Measurements from ENCODE around the gene RPA4.
"Not testable (repeated sequence)": the region's sequence is repeated elsewhere in the genome, so short reads cannot be mapped to it uniquely, and the experiment has no call there.

Gene RPA4, protein sequence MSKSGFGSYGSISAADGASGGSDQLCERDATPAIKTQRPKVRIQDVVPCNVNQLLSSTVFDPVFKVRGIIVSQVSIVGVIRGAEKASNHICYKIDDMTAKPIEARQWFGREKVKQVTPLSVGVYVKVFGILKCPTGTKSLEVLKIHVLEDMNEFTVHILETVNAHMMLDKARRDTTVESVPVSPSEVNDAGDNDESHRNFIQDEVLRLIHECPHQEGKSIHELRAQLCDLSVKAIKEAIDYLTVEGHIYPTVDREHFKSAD

DNA sequence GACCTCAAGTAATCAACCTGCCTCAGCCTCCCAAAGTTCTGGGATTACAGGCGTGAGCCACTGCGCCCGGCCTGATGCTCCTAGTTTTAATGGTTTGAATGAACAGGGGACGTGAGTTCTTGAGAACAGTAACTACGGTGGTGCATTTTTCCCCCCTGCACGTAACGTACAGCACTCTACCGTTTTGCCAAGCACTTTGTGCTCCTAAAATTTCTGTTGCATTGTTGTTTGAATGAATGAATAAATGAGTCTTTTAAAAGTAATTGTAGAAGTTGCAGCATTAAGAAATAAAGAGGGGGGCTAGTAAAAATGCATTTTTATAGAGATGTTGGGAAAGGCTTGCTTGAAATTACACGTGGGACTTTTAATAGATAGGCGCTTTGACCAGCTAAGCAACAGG, at the start of gene RPA4:
TSS of gene RPA4 (plus strand) at position 301 of the 400 bp plus-strand sequence. CDS start 403 bp downstream, outside the sequence.
- Histone ChIP-seq H3K27me3 (ENCODE audit: control insufficient read depth, insufficient read depth, low read length) (no peaks in the 10 kb centered on the region), H3K4me1 (ENCODE audit: control insufficient read depth, insufficient read depth, low read length) (no peaks in the 10 kb centered on the region)

DNA sequence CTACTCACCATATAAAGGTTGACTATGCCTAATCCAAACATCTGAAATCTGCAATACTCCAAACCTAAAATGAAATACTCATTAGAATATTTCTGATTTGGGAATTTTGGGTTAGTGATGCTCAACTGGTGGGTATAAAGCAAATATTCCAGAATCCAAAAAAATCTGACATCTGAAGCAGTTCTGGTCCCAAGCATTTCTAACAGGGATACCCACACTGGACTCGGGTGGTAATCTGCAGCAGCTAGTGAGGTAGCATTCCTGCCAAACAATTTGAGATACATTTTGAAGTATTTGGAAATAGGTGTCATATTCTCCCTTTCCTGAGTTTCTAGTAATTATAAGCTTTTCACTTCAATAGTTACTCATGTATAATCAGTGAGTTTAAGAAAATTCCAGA, 49.6 kb upstream of the RPA4 start:
- no peaks in the 10 kb centered on the region for H3K27me3 ChIP-seq (ENCODE audit: control insufficient read depth, insufficient read depth, low read length)
- H3K9me3 ChIP-seq (ENCODE audit: control insufficient read depth, insufficient read depth, low read depth, low read length), result no peaks in the 10 kb centered on the region
- H3K4me3 ChIP-seq (ENCODE audit: low read depth, low read length), result no peak overlapping the region
- no peak overlapping the region for H3K9ac ChIP-seq (ENCODE audit: low read length)
- no peak overlapping the region for H3K27ac ChIP-seq (ENCODE audit: low read depth, low read length)
- no peaks in the 10 kb centered on the region for H3K36me3 ChIP-seq (ENCODE audit: control insufficient read depth, insufficient read depth, low read length)
- H3K4me1 ChIP-seq (ENCODE audit: control insufficient read depth, insufficient read depth, low read length), result peaks cover 25% of the 10 kb centered on the region

More for the DNA sequence above, at the start of gene RPA4:
- Histone ChIP-seq H3K9me3 (ENCODE audit: control insufficient read depth, insufficient read depth, low read depth, low read length) (no peaks in the 10 kb centered on the region), H3K27ac (ENCODE audit: low read depth, low read length) (no peak within 1 kb of the TSS), H3K4me3 (ENCODE audit: low read depth, low read length) (no peak within 1 kb of the TSS), H3K9ac (ENCODE audit: low read length) (no peak within 1 kb of the TSS), H3K36me3 (ENCODE audit: control insufficient read depth, insufficient read depth, low read length) (peaks cover 5% of the 10 kb centered on the region; the same call in 1 of the 2 replicates)

DNA sequence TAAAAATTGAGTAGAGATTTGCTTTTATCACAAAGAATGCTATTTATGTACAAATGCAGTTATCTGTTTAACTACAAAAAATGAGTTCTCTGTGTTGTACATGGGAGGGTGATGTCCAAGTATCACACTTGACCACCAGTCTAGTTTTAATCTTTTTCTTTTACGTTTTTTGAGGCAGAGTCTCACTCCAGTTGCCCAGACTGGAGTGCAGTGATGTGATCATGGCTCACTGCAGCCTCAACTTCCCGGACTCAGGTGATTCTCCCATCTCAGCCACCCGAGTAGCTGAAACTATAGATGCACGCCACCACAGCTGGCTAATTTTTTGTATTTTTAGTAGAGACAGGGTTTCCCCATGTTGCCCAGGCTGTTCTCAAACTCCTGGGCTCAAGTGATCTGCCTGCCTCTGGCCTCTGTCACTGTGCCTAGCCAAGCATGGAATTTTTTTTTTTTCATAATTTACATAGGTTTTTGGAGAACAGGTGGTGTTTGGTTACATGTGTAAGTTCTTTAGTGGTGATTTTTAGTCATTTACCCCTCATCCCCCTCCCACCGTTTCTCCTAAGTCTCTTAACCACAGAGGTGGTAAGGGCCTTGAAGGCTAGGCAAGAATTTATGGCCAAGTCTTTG, 47.9 kb upstream of the RPA4 start:
- Histone ChIP-seq H3K9ac (ENCODE audit: low read length) (no peak overlapping the region), H3K4me3 (ENCODE audit: low read depth, low read length) (no peak overlapping the region), H3K27me3 (ENCODE audit: control insufficient read depth, insufficient read depth, low read length) (no peaks in the 10 kb centered on the region), H3K9me3 (ENCODE audit: control insufficient read depth, insufficient read depth, low read depth, low read length) (no peaks in the 10 kb centered on the region), H3K36me3 (ENCODE audit: control insufficient read depth, insufficient read depth, low read length) (no peaks in the 10 kb centered on the region), H3K27ac (ENCODE audit: low read depth, low read length) (no peak overlapping the region), H3K4me1 (ENCODE audit: control insufficient read depth, insufficient read depth, low read length) (peaks cover 29% of the 10 kb centered on the region)

DNA sequence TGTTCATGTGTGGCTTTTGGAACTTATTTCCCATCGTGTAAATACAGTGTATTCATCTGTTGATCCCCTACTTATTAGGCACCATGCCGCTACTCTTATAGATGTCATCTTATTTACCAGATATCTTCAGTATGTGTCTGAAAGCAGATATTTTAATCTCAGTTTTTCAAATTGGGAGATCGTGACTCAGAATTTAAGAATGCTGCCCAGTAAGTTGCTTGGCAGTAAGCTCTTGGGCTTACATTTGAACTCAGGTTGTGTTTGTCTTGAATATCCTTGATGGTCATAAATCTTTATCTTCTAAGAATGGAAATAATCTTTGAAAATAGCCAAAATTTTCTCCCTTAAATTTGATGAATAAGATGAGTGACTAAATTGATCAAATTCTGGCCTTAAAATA, 45.9 kb upstream of the RPA4 start:
- no peaks in the 10 kb centered on the region for H3K36me3 ChIP-seq (ENCODE audit: control insufficient read depth, insufficient read depth, low read length)
- no peak overlapping the region for H3K9ac ChIP-seq (ENCODE audit: low read length)
- peaks cover 48% of the 10 kb centered on the region for H3K4me1 ChIP-seq (ENCODE audit: control insufficient read depth, insufficient read depth, low read length)
- H3K27me3 ChIP-seq (ENCODE audit: control insufficient read depth, insufficient read depth, low read length), result no peaks in the 10 kb centered on the region
- H3K27ac ChIP-seq (ENCODE audit: low read depth, low read length), result peak overlapping the region; percentile 62; the same call in 1 of the 2 replicates
- H3K4me3 ChIP-seq (ENCODE audit: low read depth, low read length), result no peak overlapping the region
- no peaks in the 10 kb centered on the region for H3K9me3 ChIP-seq (ENCODE audit: control insufficient read depth, insufficient read depth, low read depth, low read length)

DNA sequence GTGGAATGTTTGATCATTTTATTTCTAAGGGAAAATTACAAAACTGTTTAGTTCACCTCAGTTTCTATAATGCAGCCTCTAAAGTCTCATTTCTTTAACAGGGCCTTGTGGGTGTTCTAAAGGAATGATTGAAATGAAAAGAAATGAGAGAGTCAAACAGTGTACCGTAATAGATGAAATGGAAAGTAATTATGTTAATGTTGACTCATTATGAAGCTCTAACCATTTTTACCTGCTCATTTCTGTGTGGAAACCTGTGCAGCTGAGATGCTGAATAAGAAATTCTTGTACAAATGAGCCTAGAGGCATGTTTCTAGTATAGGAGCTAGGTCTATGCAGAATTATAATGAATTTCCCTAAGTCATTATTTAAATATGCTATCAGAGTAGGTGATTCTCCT, 45.2 kb upstream of the RPA4 start:
- H3K36me3 ChIP-seq (ENCODE audit: control insufficient read depth, insufficient read depth, low read length), result no peaks in the 10 kb centered on the region

DNA sequence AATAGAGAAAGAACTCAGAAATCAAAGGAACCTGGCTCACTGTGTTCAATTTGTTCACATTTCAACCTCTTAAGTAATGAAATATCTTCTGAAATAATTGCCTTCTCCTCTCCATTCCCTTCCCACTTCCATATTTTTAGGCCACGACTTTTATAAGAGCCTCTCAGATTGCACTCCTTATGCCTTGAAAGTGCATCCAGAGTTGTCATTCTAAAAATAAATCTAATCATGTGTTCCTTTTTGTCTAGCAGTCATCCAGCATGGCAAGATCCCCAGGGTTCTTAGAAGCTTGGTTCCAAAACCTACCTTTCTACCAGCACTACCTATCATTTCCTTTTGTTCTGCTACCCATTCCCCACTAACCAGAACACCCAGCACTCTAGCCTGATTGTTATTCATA, 42.4 kb upstream of the RPA4 start:
- peaks cover 59% of the 10 kb centered on the region for H3K4me1 ChIP-seq (ENCODE audit: control insufficient read depth, insufficient read depth, low read length)
- H3K27me3 ChIP-seq (ENCODE audit: control insufficient read depth, insufficient read depth, low read length), result no peaks in the 10 kb centered on the region
- no peaks in the 10 kb centered on the region for H3K9me3 ChIP-seq (ENCODE audit: control insufficient read depth, insufficient read depth, low read depth, low read length)
- H3K36me3 ChIP-seq (ENCODE audit: control insufficient read depth, insufficient read depth, low read length), result no peaks in the 10 kb centered on the region
- H3K4me3 ChIP-seq (ENCODE audit: low read depth, low read length), result no peak overlapping the region; the same call in 1 of the 2 replicates
- H3K9ac ChIP-seq (ENCODE audit: low read length), result peak overlapping the region; percentile 80
- peak overlapping the region; percentile 89; the same call in 1 of the 2 replicates for H3K27ac ChIP-seq (ENCODE audit: low read depth, low read length)

More for the DNA sequence above, 45.2 kb upstream of the RPA4 start:
- 0 out of 2 replicates have a peak overlapping the region, but pooled peaks have one; percentile 62 for H3K27ac ChIP-seq (ENCODE audit: low read depth, low read length)
- no peaks in the 10 kb centered on the region for H3K27me3 ChIP-seq (ENCODE audit: control insufficient read depth, insufficient read depth, low read length)
- no peak overlapping the region for H3K4me3 ChIP-seq (ENCODE audit: low read depth, low read length)
- peaks cover 55% of the 10 kb centered on the region for H3K4me1 ChIP-seq (ENCODE audit: control insufficient read depth, insufficient read depth, low read length)
- H3K9me3 ChIP-seq (ENCODE audit: control insufficient read depth, insufficient read depth, low read depth, low read length), result no peaks in the 10 kb centered on the region
- no peak overlapping the region for H3K9ac ChIP-seq (ENCODE audit: low read length)

DNA sequence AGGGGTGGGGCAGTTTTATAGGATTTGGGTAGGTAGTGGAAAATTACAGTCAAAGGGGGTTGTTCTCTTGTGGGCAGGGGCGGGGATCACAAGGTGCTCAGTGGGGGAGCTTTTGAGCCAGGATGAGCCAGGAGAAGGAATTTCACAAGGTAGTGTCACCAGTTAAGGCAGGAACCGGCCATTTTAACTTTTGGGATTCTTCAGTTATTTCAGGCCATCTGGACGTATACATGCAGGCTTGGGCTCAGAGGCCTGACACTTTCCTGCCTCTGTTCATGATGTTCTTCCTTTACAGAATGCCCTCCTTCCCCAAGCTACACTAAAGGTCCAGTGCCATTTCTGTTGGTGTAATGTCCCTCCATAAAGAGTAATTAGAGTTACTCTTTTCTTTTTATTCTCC, 41.8 kb upstream of the RPA4 start:
- Histone ChIP-seq H3K4me1 (ENCODE audit: control insufficient read depth, insufficient read depth, low read length) (peaks cover 63% of the 10 kb centered on the region), H3K9ac (ENCODE audit: low read length) (peak overlapping the region; percentile 44), H3K27ac (ENCODE audit: low read depth, low read length) (peak overlapping the region; percentile 90)

DNA sequence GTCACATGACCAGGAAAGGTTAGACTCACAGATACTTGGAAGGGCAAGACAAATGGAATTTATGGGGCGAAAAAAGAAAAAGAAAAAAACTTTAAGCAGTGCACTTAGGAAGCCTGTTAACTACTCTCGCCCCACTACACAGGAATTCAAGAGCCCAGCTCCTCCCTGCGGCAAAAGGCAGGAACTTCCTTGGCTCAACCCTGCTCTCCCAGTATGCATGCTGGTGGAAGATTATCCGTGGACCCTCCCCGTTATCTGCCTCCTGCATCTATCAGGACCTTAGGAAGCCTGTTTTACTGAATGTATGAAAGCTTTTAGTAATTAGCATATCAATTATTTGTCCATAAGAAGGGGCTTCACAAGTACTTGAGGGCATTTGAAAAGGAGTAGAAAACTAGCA, 40.1 kb upstream of the RPA4 start:
- no peaks in the 10 kb centered on the region for H3K36me3 ChIP-seq (ENCODE audit: control insufficient read depth, insufficient read depth, low read length)
- peak overlapping the region; percentile 16 for H3K9ac ChIP-seq (ENCODE audit: low read length)
- H3K4me1 ChIP-seq (ENCODE audit: control insufficient read depth, insufficient read depth, low read length), result peaks cover 56% of the 10 kb centered on the region
- peak overlapping the region; percentile 90; the same call in 1 of the 2 replicates for H3K27ac ChIP-seq (ENCODE audit: low read depth, low read length)
- H3K4me3 ChIP-seq (ENCODE audit: low read depth, low read length), result no peak overlapping the region
- no peaks in the 10 kb centered on the region for H3K9me3 ChIP-seq (ENCODE audit: control insufficient read depth, insufficient read depth, low read depth, low read length)
- H3K27me3 ChIP-seq (ENCODE audit: control insufficient read depth, insufficient read depth, low read length), result no peaks in the 10 kb centered on the region

More for the DNA sequence above, 41.8 kb upstream of the RPA4 start:
- not testable (repeated sequence) for H3K9me3 ChIP-seq (ENCODE audit: control insufficient read depth, insufficient read depth, low read depth, low read length); H3K27me3 ChIP-seq (ENCODE audit: control insufficient read depth, insufficient read depth, low read length); H3K36me3 ChIP-seq (ENCODE audit: control insufficient read depth, insufficient read depth, low read length)
- peak overlapping the region; percentile 7; the same call in 1 of the 2 replicates for H3K4me3 ChIP-seq (ENCODE audit: low read depth, low read length)

DNA sequence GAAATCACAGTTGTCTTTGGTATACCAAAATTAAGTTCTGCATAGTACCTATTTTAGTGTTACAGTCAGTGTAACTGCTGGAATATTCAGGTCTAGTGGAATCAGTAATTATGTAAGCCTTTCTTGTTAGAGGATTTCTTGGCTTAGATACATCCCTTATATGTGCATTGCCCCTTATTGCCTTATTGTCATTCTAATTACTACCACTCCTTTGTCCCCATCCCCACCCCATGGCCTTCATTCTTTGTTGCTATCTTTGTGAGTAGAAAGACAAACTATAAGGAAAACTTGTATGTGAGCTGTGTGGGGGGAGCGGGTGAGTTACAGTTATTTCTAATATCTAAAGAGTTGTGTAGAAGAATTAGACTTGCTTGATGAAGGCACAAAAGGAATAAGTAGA, 36.9 kb upstream of the RPA4 start:
- H3K4me3 ChIP-seq (ENCODE audit: low read depth, low read length), result no peak overlapping the region
- no peak overlapping the region for H3K9ac ChIP-seq (ENCODE audit: low read length)
- no peaks in the 10 kb centered on the region for H3K36me3 ChIP-seq (ENCODE audit: control insufficient read depth, insufficient read depth, low read length)
- H3K9me3 ChIP-seq (ENCODE audit: control insufficient read depth, insufficient read depth, low read depth, low read length), result no peaks in the 10 kb centered on the region
- 0 out of 2 replicates have a peak overlapping the region, but pooled peaks have one; percentile 27 for H3K27ac ChIP-seq (ENCODE audit: low read depth, low read length)
- H3K27me3 ChIP-seq (ENCODE audit: control insufficient read depth, insufficient read depth, low read length), result no peaks in the 10 kb centered on the region
- peaks cover 37% of the 10 kb centered on the region for H3K4me1 ChIP-seq (ENCODE audit: control insufficient read depth, insufficient read depth, low read length)

DNA sequence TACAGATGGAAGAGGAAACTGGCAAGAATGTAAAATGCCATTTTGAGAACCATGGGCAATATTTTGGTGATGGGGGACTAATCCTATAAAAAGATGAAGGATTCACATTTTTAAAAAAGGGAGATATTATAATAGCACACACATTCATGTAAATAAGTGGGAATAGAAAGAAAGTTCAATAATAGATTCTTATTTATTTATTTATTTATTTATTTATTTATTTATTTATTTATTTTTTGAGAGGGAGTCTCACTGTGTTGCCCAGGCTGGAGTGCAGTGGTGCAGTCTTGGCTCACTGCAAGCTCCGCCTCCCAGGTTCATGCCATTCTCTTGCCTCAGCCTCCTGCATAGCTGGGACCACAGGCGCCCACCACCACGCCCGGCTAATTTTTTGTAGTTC, 24.3 kb upstream of the RPA4 start:
- H3K4me1 ChIP-seq (ENCODE audit: control insufficient read depth, insufficient read depth, low read length); H3K9ac ChIP-seq (ENCODE audit: low read length); H3K9me3 ChIP-seq (ENCODE audit: control insufficient read depth, insufficient read depth, low read depth, low read length); H3K27me3 ChIP-seq (ENCODE audit: control insufficient read depth, insufficient read depth, low read length); H3K4me3 ChIP-seq (ENCODE audit: low read depth, low read length); H3K36me3 ChIP-seq (ENCODE audit: control insufficient read depth, insufficient read depth, low read length); H3K27ac ChIP-seq (ENCODE audit: low read depth, low read length): not testable (repeated sequence)

DNA sequence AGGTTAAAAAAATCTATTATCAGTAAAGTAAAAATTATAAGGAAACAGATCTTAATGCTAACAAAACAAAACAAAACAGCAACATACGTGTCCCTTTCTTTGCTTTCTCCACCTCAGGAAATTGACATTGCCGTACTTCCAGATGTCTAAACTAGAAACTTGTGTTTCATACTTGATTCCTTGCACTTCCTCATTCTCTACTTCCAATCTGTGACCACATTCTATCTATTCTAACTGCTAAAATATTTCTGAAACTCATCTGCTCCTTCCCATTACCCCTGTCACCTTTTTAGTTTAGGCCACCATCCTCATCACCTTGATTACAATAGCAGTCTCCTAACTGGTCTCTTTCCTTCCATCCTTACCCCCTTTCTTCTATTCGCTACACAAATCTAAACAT, 22.5 kb upstream of the RPA4 start:
- Histone ChIP-seq H3K9ac (ENCODE audit: low read length) (no peak overlapping the region), H3K36me3 (ENCODE audit: control insufficient read depth, insufficient read depth, low read length) (no peaks in the 10 kb centered on the region), H3K27ac (ENCODE audit: low read depth, low read length) (no peak overlapping the region), H3K27me3 (ENCODE audit: control insufficient read depth, insufficient read depth, low read length) (no peaks in the 10 kb centered on the region), H3K9me3 (ENCODE audit: control insufficient read depth, insufficient read depth, low read depth, low read length) (no peaks in the 10 kb centered on the region), H3K4me3 (ENCODE audit: low read depth, low read length) (no peak overlapping the region), H3K4me1 (ENCODE audit: control insufficient read depth, insufficient read depth, low read length) (no peaks in the 10 kb centered on the region)

All from HUES6 (cell line).